B cell (primary cell): ENCODE measurements around the gene STT3A. TPM values are rescaled to one million over a fixed set of nuclear protein-coding genes. Genes with fewer than 3 reads are reported as not detected.
"Not testable (repeated sequence)": the region's sequence is repeated elsewhere in the genome, so short reads cannot be mapped to it uniquely, and the experiment has no call there.

Experiments
- ATAC-seq: fragments of 200-7000 bp; cut with Tn5 transposase; one replicate; pipeline ENCODE4 v1.10.0; 2021; ENCODE audit warnings: low read depth, mild to moderate bottlenecking, moderate number of reproducible peaks, moderate library complexity
- CTCF ChIA-PET: fragments of 350-600 bp; sonication (Branson Sonifier 250); formaldehyde crosslinking; loops from one replicate; lab custom pipeline; 2021; ENCODE audit warnings: antibody characterized with exemption, inconsistent platforms; lab: Charles Lee
- POLR2A ChIA-PET: fragments of 350-600 bp; sonication (Branson Sonifier 250); formaldehyde crosslinking; loops from one replicate; lab custom pipeline; 2021; ENCODE audit warnings: antibody characterized with exemption; lab: Charles Lee
- DNase-seq: peaks from one replicate; pipeline ENCODE4 v3.0.0; 2013
- H2AFZ ChIP-seq: 2 replicates; pipeline ENCODE4 v1.6.1; 2012; ENCODE audit warnings: mild to moderate bottlenecking, low read depth, low read length; ENCODE audit not compliant: insufficient read depth, poor library complexity, severe bottlenecking
- H3K27ac ChIP-seq, 2 donors: 1 replicate in 1 of 2; 2 replicates in 1 of 2; pipeline ENCODE4 v1.5.1; 2012 to 2013; ENCODE audit warnings: low read length in 2 of 2, mild to moderate bottlenecking in 2 of 2, moderate library complexity in 1 of 2
- H3K27me3 ChIP-seq, 4 experiments: fragments of 200-600 bp in 1 of 4; sonication (generic) in 1 of 4; replicated peaks in 1 of 4; 1 replicate in 2 of 4; 2 replicates in 2 of 4; pipeline versions ENCODE4 v1.6.1 to v1.7.0; 2013 to 2016; ENCODE audit warnings: low read length in 3 of 4, mild to moderate bottlenecking in 2 of 4, mixed read lengths in 1 of 4, moderate library complexity in 1 of 4; ENCODE audit not compliant: insufficient read depth in 4 of 4, control insufficient read depth in 3 of 4; ENCODE audit errors: control extremely low read depth in 1 of 4
- H3K36me3 ChIP-seq, 2 experiments: replicated peaks in 1 of 2; 1 replicate in 1 of 2; 2 replicates in 1 of 2; pipeline versions ENCODE4 v1.6.1 to v1.7.1; 2013; ENCODE audit warnings: low read length in 1 of 2; ENCODE audit not compliant: insufficient read depth in 2 of 2, control insufficient read depth in 1 of 2; ENCODE audit errors: control extremely low read depth in 1 of 2, extremely low read depth in 1 of 2
- H3K4me1 ChIP-seq, 2 donors: fragments of 200-600 bp in 1 of 2; sonication (generic) in 1 of 2; 1 replicate in 1 of 2; 2 replicates in 1 of 2; pipeline versions ENCODE4 v1.5.1 to v1.6.1; 2013 to 2017; ENCODE audit warnings: low read length in 2 of 2; ENCODE audit not compliant: control insufficient read depth in 2 of 2, insufficient read depth in 2 of 2
- H3K4me2 ChIP-seq: replicated peaks from 2 replicates; pipeline ENCODE3; 2012; ENCODE audit warnings: mild to moderate bottlenecking, low read depth, low read length; ENCODE audit not compliant: poor library complexity, severe bottlenecking
- H3K4me3 ChIP-seq, 5 experiments: fragments of 200-600 bp in 1 of 5; sonication (generic) in 1 of 5; 1 replicate in 3 of 5; 2 replicates in 2 of 5; pipeline versions ENCODE4 v1.5.1 to v1.7.0; 2011 to 2016; ENCODE audit warnings: low read length in 4 of 5, mild to moderate bottlenecking in 4 of 5, low read depth in 2 of 5, control low read depth in 1 of 5, moderate library complexity in 1 of 5; ENCODE audit not compliant: insufficient read depth in 1 of 5; ENCODE audit errors: control extremely low read depth in 1 of 5, extremely low read depth in 1 of 5
- H3K79me2 ChIP-seq: fragments of 200-600 bp; sonication (generic); one replicate; pipeline ENCODE4 v1.6.0; 2016; ENCODE audit warnings: low read length; ENCODE audit not compliant: control insufficient read depth, insufficient read depth
- H3K9ac ChIP-seq: fragments of 200-600 bp; sonication (generic); 2 replicates; pipeline ENCODE4 v1.6.1; 2017; ENCODE audit warnings: mild to moderate bottlenecking, low read length, moderate library complexity
- H3K9me3 ChIP-seq, 3 donors: one replicate each; pipeline versions ENCODE4 v1.6.1 to v1.7.1; 2013; ENCODE audit warnings: low read length in 2 of 3; ENCODE audit not compliant: control insufficient read depth in 2 of 3, insufficient read depth in 1 of 3; ENCODE audit errors: control extremely low read depth in 1 of 3
- H4K20me1 ChIP-seq: 2 replicates; pipeline ENCODE4 v1.6.0; 2012; ENCODE audit warnings: mild to moderate bottlenecking, low read length; ENCODE audit not compliant: insufficient read depth, control insufficient read depth, poor library complexity, severe bottlenecking
- H3K27ac Mint-ChIP-seq: one replicate; pipeline ENCODE4 v1.8.0; 2021; ENCODE audit warnings: mixed read lengths
- H3K27me3 Mint-ChIP-seq: one replicate; pipeline ENCODE4 v1.8.0; 2021; ENCODE audit warnings: mixed read lengths
- H3K4me1 Mint-ChIP-seq: one replicate; pipeline ENCODE4 v1.8.0; 2021; ENCODE audit warnings: mixed read lengths
- H3K4me3 Mint-ChIP-seq: one replicate; pipeline ENCODE4 v1.8.0; 2021; ENCODE audit warnings: mixed read lengths
- H3K9me3 Mint-ChIP-seq: one replicate; pipeline ENCODE4 v1.8.0; 2022; ENCODE audit warnings: mixed read lengths; ENCODE audit not compliant: insufficient read depth
- CTCF ChIP-seq: fragments of 200-600 bp; IDR thresholded peaks from one replicate; pipeline ENCODE4 v1.8.0; 2022; ENCODE audit warnings: antibody characterized with exemption, mild to moderate bottlenecking
- EZH2 ChIP-seq: IDR thresholded peaks from 2 replicates; pipeline ENCODE4 v1.6.1; 2012; ENCODE audit warnings: borderline replicate concordance, low read depth, mild to moderate bottlenecking, moderate library complexity, low read length; ENCODE audit not compliant: insufficient read depth, poor library complexity, severe bottlenecking
- WGBS: methylation state at CpG from one replicate; pipeline ENCODE4 v1.1.5; 2013; ENCODE audit warnings: missing lambda C conversion rate; ENCODE audit not compliant: insufficient coverage; 5-methylcytosine and 5-hydroxymethylcytosine counted together
- intact Hi-C: fragments of 100-400 bp; cut with micrococcal nuclease; formaldehyde crosslinking; loops from one replicate; pipeline ENCODE4 v1.10.0; 2022
- polyA plus RNA-seq: library from polyadenylated mRNA; depleted of rRNA; stranded (reverse); fragments of >200 nt; gene quantifications from 2 replicates; pipeline ENCODE4 v1.2.3, GENCODE V29; 2012
- total RNA-seq, 2 donors: library from RNA; stranded (reverse); fragments of 120-200 nt in 1 of 2; gene quantifications; 1 replicate in 1 of 2; 2 replicates in 1 of 2; pipeline versions ENCODE4 v1.2.3 to v1.2.4, GENCODE V29; 2013 to 2022

Gene STT3A
- total and polyA plus RNA-seq, 2 donors (not counting 1 experiment from before 2014, with no cell fraction given), result 29.7 to 78.4 TPM

GRCh38 chr11:125572916-125573315 lies 19.7 kb upstream of the STT3A start:
- no peak overlapping the region for H2AFZ ChIP-seq
- H3K4me1 ChIP-seq, result peaks cover 11 to 16% of the 10 kb centered on the region in 2 donors
- Mint-ChIP-seq H3K27ac (no peak overlapping the region), H3K27me3 (no peaks in the 10 kb centered on the region), H3K4me3 (no peak overlapping the region), H3K9me3 (no peaks in the 10 kb centered on the region), H3K4me1 (peaks cover 18% of the 10 kb centered on the region)
- no peak for ATAC-seq
- intact Hi-C loops, result no loop called here
- H3K79me2 ChIP-seq, result peaks cover 18% of the 10 kb centered on the region
- no peak overlapping the region for H3K4me3 ChIP-seq
- CTCF ChIA-PET, result no interaction called here
- 100% methylated on average over 2 of the region's 5 CpGs for WGBS
- no peaks in the 10 kb centered on the region for H4K20me1 ChIP-seq
- no peak overlapping the region for H3K9ac ChIP-seq
- H3K27ac ChIP-seq, result no peak overlapping the region
- no peaks in the 10 kb centered on the region for H3K9me3 ChIP-seq
- TF ChIP-seq CTCF (no peak), EZH2 (no peak)
- no peak for DNase-seq
- POLR2A ChIA-PET, result no interaction called here
- H3K36me3 ChIP-seq, result peaks cover 7 to 41% of the 10 kb centered on the region in 2 experiments
- H3K4me2 ChIP-seq, result no peak overlapping the region
- H3K27me3 ChIP-seq, result no peaks in the 10 kb centered on the region

GRCh38 chr11:125577181-125577580 lies 15.5 kb upstream of the STT3A start:
- peaks cover 7 to 71% of the 10 kb centered on the region in 2 experiments for H3K36me3 ChIP-seq
- H3K9me3 Mint-ChIP-seq, H3K4me2 ChIP-seq, H3K27ac ChIP-seq, H3K4me1 Mint-ChIP-seq, H3K4me3 ChIP-seq, H4K20me1 ChIP-seq, H2AFZ ChIP-seq, ATAC-seq, H3K9ac ChIP-seq, CTCF ChIA-PET, H3K4me3 Mint-ChIP-seq, H3K79me2 ChIP-seq, H3K27me3 ChIP-seq, POLR2A ChIA-PET, intact Hi-C loops, H3K4me1 ChIP-seq, H3K27ac Mint-ChIP-seq, H3K27me3 Mint-ChIP-seq, DNase-seq, H3K9me3 ChIP-seq: not testable (repeated sequence)
- WGBS, result 96% methylated on average over 6 of the region's 14 CpGs
